ENCODE data around the gene CEMIP. TPM values are rescaled to one million over a fixed set of nuclear protein-coding genes. Genes with fewer than 3 reads are reported as not detected.

Gene CEMIP
- polyA plus RNA-seq, 3 donors: not detected

DNA sequence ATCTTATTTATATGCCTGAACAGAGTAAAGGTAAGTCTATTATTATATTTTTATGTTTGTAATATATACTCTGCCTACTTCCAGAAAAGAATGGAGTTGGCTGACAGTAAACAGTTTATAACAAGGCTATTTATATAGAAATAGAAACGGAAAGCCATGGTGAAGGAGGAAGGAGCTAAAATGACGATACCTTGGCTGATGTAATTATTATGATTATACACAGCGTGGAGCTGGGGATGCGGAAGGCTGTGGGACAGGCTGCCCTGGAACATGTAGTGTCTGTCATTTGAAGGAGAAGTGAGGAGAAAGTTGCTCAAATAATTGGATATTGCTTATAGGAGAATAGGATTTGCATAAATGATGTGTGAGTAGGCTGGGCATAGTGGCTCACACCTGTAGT, 37.8 kb downstream of the CEMIP start:
- H3K27me3 ChIP-seq (ENCODE audit: control insufficient read depth in 2 of 2, insufficient read depth in 2 of 2, low read length in 2 of 2): no peaks in the 10 kb centered on the region

DNA sequence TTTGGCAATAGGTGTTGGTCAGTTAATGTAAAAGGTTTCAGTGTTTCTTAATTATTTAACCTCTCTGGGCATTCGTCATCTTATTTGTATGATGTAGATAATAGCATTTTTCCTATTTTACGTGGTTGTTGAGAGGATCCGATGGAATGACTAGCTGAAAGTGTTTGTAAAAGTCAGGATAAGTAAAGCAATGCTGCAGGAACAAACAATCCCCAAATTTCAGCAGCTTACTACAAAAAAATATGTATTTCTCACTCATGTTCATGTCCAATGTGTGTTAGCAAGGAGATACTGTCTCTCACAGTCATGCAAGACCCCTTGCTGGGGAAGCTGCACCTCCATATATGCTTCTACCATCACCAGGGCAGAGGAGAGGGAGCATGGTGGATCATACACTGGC, 38.7 kb downstream of the CEMIP start:
- peaks cover 0 to 2% (median 0%) of the 10 kb centered on the region in 3 donors for H3K27me3 Mint-ChIP-seq (ENCODE audit: low read depth in 3 of 3)
- no peak overlapping the region for H2AFZ ChIP-seq (ENCODE audit: insufficient read depth, low read depth, low read length, poor library complexity, severe bottlenecking)
- WGBS (ENCODE audit: insufficient coverage): no CpG with 5 or more reads among the region's 3 CpGs
- no peaks in the 10 kb centered on the region for H4K20me1 ChIP-seq (ENCODE audit: insufficient read depth, low read length)
- no peaks in the 10 kb centered on the region for H3K36me3 ChIP-seq (replicated peaks in 1 of 2; ENCODE audit: control insufficient read depth in 1 of 2, insufficient read depth in 2 of 2, low read length in 2 of 2)
- peaks cover 0 to 5% (median 0%) of the 10 kb centered on the region in 7 donors for H3K9me3 Mint-ChIP-seq
- H3K9ac ChIP-seq (ENCODE audit: insufficient read depth, low read length, poor library complexity, severe bottlenecking): no peak overlapping the region
- peaks cover 17% of the 10 kb centered on the region for H3K4me1 Mint-ChIP-seq
- H3K4me3 Mint-ChIP-seq: no peak overlapping the region
- H3K4me2 ChIP-seq (replicated peaks; ENCODE audit: extremely low read depth, low read length, poor library complexity, severe bottlenecking): no peak overlapping the region
- no peak overlapping the region for H3K27ac Mint-ChIP-seq
- TF ChIP-seq, protein P1, sequence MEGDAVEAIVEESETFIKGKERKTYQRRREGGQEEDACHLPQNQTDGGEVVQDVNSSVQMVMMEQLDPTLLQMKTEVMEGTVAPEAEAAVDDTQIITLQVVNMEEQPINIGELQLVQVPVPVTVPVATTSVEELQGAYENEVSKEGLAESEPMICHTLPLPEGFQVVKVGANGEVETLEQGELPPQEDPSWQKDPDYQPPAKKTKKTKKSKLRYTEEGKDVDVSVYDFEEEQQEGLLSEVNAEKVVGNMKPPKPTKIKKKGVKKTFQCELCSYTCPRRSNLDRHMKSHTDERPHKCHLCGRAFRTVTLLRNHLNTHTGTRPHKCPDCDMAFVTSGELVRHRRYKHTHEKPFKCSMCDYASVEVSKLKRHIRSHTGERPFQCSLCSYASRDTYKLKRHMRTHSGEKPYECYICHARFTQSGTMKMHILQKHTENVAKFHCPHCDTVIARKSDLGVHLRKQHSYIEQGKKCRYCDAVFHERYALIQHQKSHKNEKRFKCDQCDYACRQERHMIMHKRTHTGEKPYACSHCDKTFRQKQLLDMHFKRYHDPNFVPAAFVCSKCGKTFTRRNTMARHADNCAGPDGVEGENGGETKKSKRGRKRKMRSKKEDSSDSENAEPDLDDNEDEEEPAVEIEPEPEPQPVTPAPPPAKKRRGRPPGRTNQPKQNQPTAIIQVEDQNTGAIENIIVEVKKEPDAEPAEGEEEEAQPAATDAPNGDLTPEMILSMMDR (IDR thresholded peaks at IDR 0.05): no peak
- H3K4me3 ChIP-seq (replicated peaks in 1 of 3; ENCODE audit: low read depth in 2 of 3, low read length in 3 of 3): no peak overlapping the region
- no peak overlapping the region for H3K27ac ChIP-seq (ENCODE audit: low read depth in 1 of 2, low read length in 2 of 2)
- no peaks in the 10 kb centered on the region for H3K79me2 ChIP-seq (ENCODE audit: insufficient read depth, low read length)
- H3K36me3 Mint-ChIP-seq: no peaks in the 10 kb centered on the region
- H3K4me1 ChIP-seq (ENCODE audit: control insufficient read depth in 1 of 2, insufficient read depth in 2 of 2, low read length in 2 of 2): peaks cover 5 to 7% of the 10 kb centered on the region in 2 donors
- no peaks in the 10 kb centered on the region for H3K27me3 ChIP-seq (ENCODE audit: control insufficient read depth in 2 of 2, insufficient read depth in 2 of 2, low read length in 2 of 2)
- no peaks in the 10 kb centered on the region for H3K9me3 ChIP-seq (replicated peaks in 1 of 2; ENCODE audit: control insufficient read depth in 1 of 2, insufficient read depth in 1 of 2, low read length in 2 of 2)
- DNase-seq: no peak
- intact Hi-C loops (cut with micrococcal nuclease): no loop called here

More for the DNA sequence above, 37.8 kb downstream of the CEMIP start:
- WGBS (ENCODE audit: insufficient coverage): 31% methylated on average over 3 of the region's 4 CpGs
- Histone ChIP-seq H4K20me1 (ENCODE audit: insufficient read depth, low read length) (no peaks in the 10 kb centered on the region), H3K79me2 (ENCODE audit: insufficient read depth, low read length) (no peaks in the 10 kb centered on the region), H3K27ac (ENCODE audit: low read depth in 1 of 2, low read length in 2 of 2) (no peak overlapping the region), H3K4me2 (replicated peaks; ENCODE audit: extremely low read depth, low read length, poor library complexity, severe bottlenecking) (no peak overlapping the region), H2AFZ (ENCODE audit: insufficient read depth, low read depth, low read length, poor library complexity, severe bottlenecking) (no peak overlapping the region), H3K9ac (ENCODE audit: insufficient read depth, low read length, poor library complexity, severe bottlenecking) (no peak overlapping the region), H3K4me1 (ENCODE audit: control insufficient read depth in 1 of 2, insufficient read depth in 2 of 2, low read length in 2 of 2) (peaks cover 5 to 7% of the 10 kb centered on the region in 2 donors), H3K4me3 (replicated peaks in 1 of 3; ENCODE audit: low read depth in 2 of 3, low read length in 3 of 3) (no peak overlapping the region), H3K36me3 (replicated peaks in 1 of 2; ENCODE audit: control insufficient read depth in 1 of 2, insufficient read depth in 2 of 2, low read length in 2 of 2) (no peaks in the 10 kb centered on the region), H3K9me3 (replicated peaks in 1 of 2; ENCODE audit: control insufficient read depth in 1 of 2, insufficient read depth in 1 of 2, low read length in 2 of 2) (no peaks in the 10 kb centered on the region)
- DNase-seq: no peak
- H3K36me3 Mint-ChIP-seq: no peaks in the 10 kb centered on the region
- TF ChIP-seq, protein P1 (IDR thresholded peaks at IDR 0.05): no peak
- intact Hi-C loops (cut with micrococcal nuclease): no loop called here
- peaks cover 0 to 2% (median 0%) of the 10 kb centered on the region in 3 donors for H3K27me3 Mint-ChIP-seq (ENCODE audit: low read depth in 3 of 3)
- H3K9me3 Mint-ChIP-seq: peaks cover 0 to 5% (median 0%) of the 10 kb centered on the region in 7 donors
- H3K27ac Mint-ChIP-seq: no peak overlapping the region
- no peak overlapping the region for H3K4me3 Mint-ChIP-seq
- peaks cover 17% of the 10 kb centered on the region for H3K4me1 Mint-ChIP-seq
